OCI-LY3 (cell line): Measurements from ENCODE around the gene DCP2.
"Not testable (repeated sequence)": the region's sequence is repeated elsewhere in the genome, so short reads cannot be mapped to it uniquely, and the experiment has no call there.

Experiments used
- EZH2phosphoT487 ChIP-seq: fragments of 200-600 bp; shearing (Covaris generic); IDR thresholded peaks from 2 replicates; pipeline ENCODE4 v1.6.1; 2018; ENCODE audit warnings: antibody characterized with exemption, mixed run types, low read depth
- TF ChIP-seq, protein P1 (sequence below): fragments of 200-600, 300-600 bp; sonication (generic); IDR thresholded peaks from 2 replicates; pipeline ENCODE4 v1.5.1; 2014; ENCODE audit warnings: antibody characterized with exemption, low read length, low read depth

DNA sequence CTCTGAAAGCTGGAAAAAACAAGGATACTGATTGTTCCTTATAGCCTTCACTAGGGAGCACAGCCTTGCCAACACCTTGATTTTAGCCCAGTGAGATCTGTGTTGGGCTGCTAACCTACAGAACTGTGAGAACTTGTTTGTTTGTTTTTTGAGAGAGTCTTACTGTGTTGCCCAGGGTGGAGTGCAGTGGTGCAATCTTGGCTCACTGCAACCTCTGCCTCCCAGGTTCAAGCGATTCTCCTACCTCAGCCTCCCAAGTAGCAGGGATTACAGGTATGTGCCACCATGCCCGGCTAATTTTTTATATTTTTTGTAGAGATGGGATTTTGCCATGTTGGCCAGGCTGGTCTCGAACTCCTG, 13.2 kb upstream of the DCP2 start:
- TF ChIP-seq, protein P1, sequence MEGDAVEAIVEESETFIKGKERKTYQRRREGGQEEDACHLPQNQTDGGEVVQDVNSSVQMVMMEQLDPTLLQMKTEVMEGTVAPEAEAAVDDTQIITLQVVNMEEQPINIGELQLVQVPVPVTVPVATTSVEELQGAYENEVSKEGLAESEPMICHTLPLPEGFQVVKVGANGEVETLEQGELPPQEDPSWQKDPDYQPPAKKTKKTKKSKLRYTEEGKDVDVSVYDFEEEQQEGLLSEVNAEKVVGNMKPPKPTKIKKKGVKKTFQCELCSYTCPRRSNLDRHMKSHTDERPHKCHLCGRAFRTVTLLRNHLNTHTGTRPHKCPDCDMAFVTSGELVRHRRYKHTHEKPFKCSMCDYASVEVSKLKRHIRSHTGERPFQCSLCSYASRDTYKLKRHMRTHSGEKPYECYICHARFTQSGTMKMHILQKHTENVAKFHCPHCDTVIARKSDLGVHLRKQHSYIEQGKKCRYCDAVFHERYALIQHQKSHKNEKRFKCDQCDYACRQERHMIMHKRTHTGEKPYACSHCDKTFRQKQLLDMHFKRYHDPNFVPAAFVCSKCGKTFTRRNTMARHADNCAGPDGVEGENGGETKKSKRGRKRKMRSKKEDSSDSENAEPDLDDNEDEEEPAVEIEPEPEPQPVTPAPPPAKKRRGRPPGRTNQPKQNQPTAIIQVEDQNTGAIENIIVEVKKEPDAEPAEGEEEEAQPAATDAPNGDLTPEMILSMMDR: not testable (repeated sequence)
- not testable (repeated sequence) for TF ChIP-seq EZH2phosphoT487
